Caco-2 (cell line): ENCODE data around the gene CTNNA2. TPM values are rescaled to one million over a fixed set of nuclear protein-coding genes. Genes with fewer than 3 reads are reported as not detected.

Source experiments
- BruUV-seq: library from RNA; stranded (reverse); fragments of 400-500 nt; replicated peaks from 2 replicates; lab custom pipeline; 2021; lab: Mats Ljungman, UMichigan
- CTCF ChIA-PET: fragments of 300-600 bp; sonication (Branson Sonifier 250); formaldehyde crosslinking; loops from one replicate; lab custom pipeline; 2022; ENCODE audit warnings: antibody characterized with exemption; lab: Charles Lee
- POLR2A ChIA-PET: fragments of 300-600 bp; sonication (Branson Sonifier 250); formaldehyde crosslinking; loops from one replicate; lab custom pipeline; 2022; ENCODE audit warnings: antibody characterized with exemption; lab: Charles Lee
- DNase-seq, 2 experiments: peaks; one replicate each; pipeline versions ENCODE4 v3.0.0 to v3.0.0-alpha.2; 2020 to 2022
- H3K27me3 ChIP-seq: replicated peaks from 2 replicates; pipeline ENCODE4 v1.6.0; 2011; ENCODE audit warnings: low read length; ENCODE audit not compliant: control insufficient read depth, insufficient read depth
- H3K36me3 ChIP-seq: 2 replicates; pipeline ENCODE4 v1.5.1; 2011; ENCODE audit warnings: low read length; ENCODE audit not compliant: control insufficient read depth, insufficient read depth
- H3K4me1 ChIP-seq: fragments of 250-450 bp; sonication (Bioruptor Pico); 2 replicates; pipeline ENCODE4 v1.5.1; 2020; ENCODE audit warnings: mild to moderate bottlenecking
- H3K4me3 ChIP-seq: 2 replicates; pipeline ENCODE4 v1.5.1; 2011; ENCODE audit warnings: low read depth, mild to moderate bottlenecking, control low read depth, low read length
- H3K9me3 ChIP-seq: fragments of 250-450 bp; sonication (Bioruptor Pico); 2 replicates; pipeline ENCODE4 v1.5.1; 2020; ENCODE audit warnings: mild to moderate bottlenecking, moderate library complexity
- H3K27ac Mint-ChIP-seq: one replicate; pipeline ENCODE4 v1.8.0; 2022; ENCODE audit warnings: mixed read lengths; ENCODE audit not compliant: unreplicated experiment
- H3K27me3 Mint-ChIP-seq: one replicate; pipeline ENCODE4 v1.8.0; 2022; ENCODE audit warnings: mixed read lengths; ENCODE audit not compliant: insufficient read depth, unreplicated experiment
- H3K36me3 Mint-ChIP-seq: one replicate; pipeline ENCODE4 v1.8.0; 2022; ENCODE audit warnings: mild to moderate bottlenecking, mixed read lengths; ENCODE audit not compliant: insufficient read depth, unreplicated experiment
- H3K4me1 Mint-ChIP-seq: one replicate; pipeline ENCODE4 v1.8.0; 2022; ENCODE audit warnings: low read depth, mixed read lengths; ENCODE audit not compliant: unreplicated experiment
- H3K4me3 Mint-ChIP-seq: one replicate; pipeline ENCODE4 v1.8.0; 2022; ENCODE audit warnings: mild to moderate bottlenecking, moderate library complexity, mixed read lengths; ENCODE audit not compliant: unreplicated experiment
- H3K9me3 Mint-ChIP-seq: one replicate; pipeline ENCODE4 v1.8.0; 2022; ENCODE audit warnings: mixed read lengths; ENCODE audit not compliant: unreplicated experiment
- intact Hi-C: fragments of 100-400 bp; cut with micrococcal nuclease; formaldehyde crosslinking; loops from one replicate; pipeline ENCODE4 v1.10.0; 2022; ENCODE audit not compliant: unreplicated experiment
- total RNA-seq: library from RNA; stranded (reverse); gene quantifications from 2 replicates; pipeline ENCODE4 v1.2.3, GENCODE V29; 2022
- TF ChIP-seq, protein P1 (sequence below), 2 experiments: fragments of 200-600 bp in 1 of 2; IDR thresholded peaks; 1 replicate in 1 of 2; 2 replicates in 1 of 2; pipeline versions ENCODE4 v1.5.1 to v1.8.0; 2011 to 2022; ENCODE audit warnings: antibody characterized with exemption in 1 of 2, control low read depth in 1 of 2, inconsistent platforms in 1 of 2, low read depth in 1 of 2, low read length in 1 of 2, mild to moderate bottlenecking in 1 of 2, moderate library complexity in 1 of 2; ENCODE audit not compliant: insufficient read depth in 1 of 2, severe bottlenecking in 1 of 2, unreplicated experiment in 1 of 2

CTNNA2 gene
- total RNA-seq, 1 experiment from 2014 or later: not detected

DNA sequence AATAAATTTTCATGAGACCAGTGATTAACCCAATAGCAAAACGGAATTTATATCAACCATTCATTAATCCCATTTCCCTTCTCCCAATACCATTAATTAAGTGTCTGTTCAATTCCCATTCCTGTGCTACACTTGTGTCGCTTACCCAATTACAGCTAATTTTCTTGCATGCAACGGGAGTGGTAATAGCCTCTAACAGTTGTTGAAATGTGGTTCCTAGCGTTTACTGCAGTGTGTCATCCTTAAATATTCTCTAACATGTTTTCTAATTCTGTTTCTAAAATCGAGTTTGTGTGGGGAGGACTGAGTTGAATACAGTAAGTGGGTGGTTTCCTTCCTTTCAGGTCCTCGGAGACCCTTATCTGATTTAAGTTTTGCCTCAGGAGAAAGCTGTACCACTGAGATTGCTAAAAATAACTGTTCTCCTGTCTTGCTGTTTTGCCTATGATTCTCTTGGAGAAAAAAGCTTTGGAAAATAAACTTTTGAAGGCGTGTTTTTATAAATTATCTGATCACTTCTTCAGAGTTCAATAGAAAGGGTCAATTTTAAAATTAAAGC lies 851.0 kb downstream of the CTNNA2 start:
- Mint-ChIP-seq H3K27ac (no peak overlapping the region), H3K36me3 (no peaks in the 10 kb centered on the region), H3K4me3 (no peak overlapping the region), H3K9me3 (no peaks in the 10 kb centered on the region), H3K27me3 (peaks cover 11% of the 10 kb centered on the region), H3K4me1 (no peaks in the 10 kb centered on the region)
- H3K36me3 ChIP-seq: no peaks in the 10 kb centered on the region
- no peaks in the 10 kb centered on the region for H3K9me3 ChIP-seq
- TF ChIP-seq, protein P1, sequence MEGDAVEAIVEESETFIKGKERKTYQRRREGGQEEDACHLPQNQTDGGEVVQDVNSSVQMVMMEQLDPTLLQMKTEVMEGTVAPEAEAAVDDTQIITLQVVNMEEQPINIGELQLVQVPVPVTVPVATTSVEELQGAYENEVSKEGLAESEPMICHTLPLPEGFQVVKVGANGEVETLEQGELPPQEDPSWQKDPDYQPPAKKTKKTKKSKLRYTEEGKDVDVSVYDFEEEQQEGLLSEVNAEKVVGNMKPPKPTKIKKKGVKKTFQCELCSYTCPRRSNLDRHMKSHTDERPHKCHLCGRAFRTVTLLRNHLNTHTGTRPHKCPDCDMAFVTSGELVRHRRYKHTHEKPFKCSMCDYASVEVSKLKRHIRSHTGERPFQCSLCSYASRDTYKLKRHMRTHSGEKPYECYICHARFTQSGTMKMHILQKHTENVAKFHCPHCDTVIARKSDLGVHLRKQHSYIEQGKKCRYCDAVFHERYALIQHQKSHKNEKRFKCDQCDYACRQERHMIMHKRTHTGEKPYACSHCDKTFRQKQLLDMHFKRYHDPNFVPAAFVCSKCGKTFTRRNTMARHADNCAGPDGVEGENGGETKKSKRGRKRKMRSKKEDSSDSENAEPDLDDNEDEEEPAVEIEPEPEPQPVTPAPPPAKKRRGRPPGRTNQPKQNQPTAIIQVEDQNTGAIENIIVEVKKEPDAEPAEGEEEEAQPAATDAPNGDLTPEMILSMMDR (IDR thresholded peaks at IDR 0.05; ENCODE audit: insufficient read depth in 1 of 2, low read depth in 1 of 2, low read length in 1 of 2, severe bottlenecking in 1 of 2, unreplicated experiment in 1 of 2): no peak
- H3K4me1 ChIP-seq: no peaks in the 10 kb centered on the region
- BruUV-seq: no TSS peak
- H3K27me3 ChIP-seq: no peaks in the 10 kb centered on the region
- POLR2A ChIA-PET: no interaction called here
- no peak overlapping the region for H3K4me3 ChIP-seq
- CTCF ChIA-PET: no interaction called here
- intact Hi-C loops: no loop called here
- DNase-seq: no peak

GRCh38 chr2:80364524-80365212 lies 851.8 kb downstream of the CTNNA2 start:
- BruUV-seq: no TSS peak

GRCh38 chr2:80365762-80366161 lies 852.9 kb downstream of the CTNNA2 start:
- peaks cover 11% of the 10 kb centered on the region for H3K27me3 Mint-ChIP-seq

More at GRCh38 chr2:80364524-80365212, 851.8 kb downstream of the CTNNA2 start:
- H3K27ac Mint-ChIP-seq: no peak overlapping the region
- no peaks in the 10 kb centered on the region for H3K4me1 ChIP-seq
- intact Hi-C loops: no loop called here
- DNase-seq: no peak
- ChIA-PET POLR2A (no interaction called here), CTCF (no interaction called here)
- no peaks in the 10 kb centered on the region for H3K36me3 ChIP-seq
- H3K36me3 Mint-ChIP-seq: no peaks in the 10 kb centered on the region
- no peaks in the 10 kb centered on the region for H3K9me3 Mint-ChIP-seq
- TF ChIP-seq, protein P1 (IDR thresholded peaks at IDR 0.05; ENCODE audit: insufficient read depth in 1 of 2, low read depth in 1 of 2, low read length in 1 of 2, severe bottlenecking in 1 of 2, unreplicated experiment in 1 of 2): no peak
- H3K27me3 ChIP-seq: no peaks in the 10 kb centered on the region
- H3K4me1 Mint-ChIP-seq: no peaks in the 10 kb centered on the region
- H3K4me3 Mint-ChIP-seq: no peak overlapping the region
- no peak overlapping the region for H3K4me3 ChIP-seq
- no peaks in the 10 kb centered on the region for H3K9me3 ChIP-seq
- peaks cover 11% of the 10 kb centered on the region for H3K27me3 Mint-ChIP-seq

More at GRCh38 chr2:80365762-80366161, 852.9 kb downstream of the CTNNA2 start:
- TF ChIP-seq, protein P1 (IDR thresholded peaks at IDR 0.05; ENCODE audit: insufficient read depth in 1 of 2, low read depth in 1 of 2, low read length in 1 of 2, severe bottlenecking in 1 of 2, unreplicated experiment in 1 of 2): no peak
- no peaks in the 10 kb centered on the region for H3K36me3 ChIP-seq
- no peaks in the 10 kb centered on the region for H3K27me3 ChIP-seq
- no peaks in the 10 kb centered on the region for H3K9me3 ChIP-seq
- no peaks in the 10 kb centered on the region for H3K4me1 Mint-ChIP-seq
- BruUV-seq: no TSS peak
- H3K4me3 Mint-ChIP-seq: no peak overlapping the region
- H3K4me1 ChIP-seq: no peaks in the 10 kb centered on the region
- no peaks in the 10 kb centered on the region for H3K36me3 Mint-ChIP-seq
- ChIA-PET CTCF (no interaction called here), POLR2A (no interaction called here)
- no peak for DNase-seq
- H3K4me3 ChIP-seq: no peak overlapping the region
- no peak overlapping the region for H3K27ac Mint-ChIP-seq
- intact Hi-C loops: no loop called here
- no peaks in the 10 kb centered on the region for H3K9me3 Mint-ChIP-seq
